Transverse colon (tissue), 4 donors: ENCODE measurements around the gene SMIM43.

Source experiments
- EP300 ChIP-seq: sonication (generic); formaldehyde crosslinking; IDR thresholded peaks from one replicate; pipeline ENCODE4 v1.6.1; 2017; ENCODE audit warnings: antibody characterized with exemption, low read depth
- POLR2AphosphoS5 ChIP-seq, 3 donors: sonication (generic); formaldehyde crosslinking; IDR thresholded peaks; one replicate each; pipeline ENCODE4 v1.6.1; 2016; ENCODE audit warnings: antibody characterized with exemption in 3 of 3
- TF ChIP-seq, protein P1 (sequence below), 5 experiments: fragments of 200-600 bp in 3 of 5; fragments of 450-650 bp in 2 of 5; sonication (generic) in 3 of 5; IDR thresholded peaks; 1 replicate in 2 of 5; 2 replicates in 3 of 5; pipeline ENCODE4 v1.5.1; 2016 to 2017; ENCODE audit warnings: antibody characterized with exemption in 5 of 5, inconsistent platforms in 3 of 5, mild to moderate bottlenecking in 2 of 5, moderate library complexity in 1 of 5

DNA sequence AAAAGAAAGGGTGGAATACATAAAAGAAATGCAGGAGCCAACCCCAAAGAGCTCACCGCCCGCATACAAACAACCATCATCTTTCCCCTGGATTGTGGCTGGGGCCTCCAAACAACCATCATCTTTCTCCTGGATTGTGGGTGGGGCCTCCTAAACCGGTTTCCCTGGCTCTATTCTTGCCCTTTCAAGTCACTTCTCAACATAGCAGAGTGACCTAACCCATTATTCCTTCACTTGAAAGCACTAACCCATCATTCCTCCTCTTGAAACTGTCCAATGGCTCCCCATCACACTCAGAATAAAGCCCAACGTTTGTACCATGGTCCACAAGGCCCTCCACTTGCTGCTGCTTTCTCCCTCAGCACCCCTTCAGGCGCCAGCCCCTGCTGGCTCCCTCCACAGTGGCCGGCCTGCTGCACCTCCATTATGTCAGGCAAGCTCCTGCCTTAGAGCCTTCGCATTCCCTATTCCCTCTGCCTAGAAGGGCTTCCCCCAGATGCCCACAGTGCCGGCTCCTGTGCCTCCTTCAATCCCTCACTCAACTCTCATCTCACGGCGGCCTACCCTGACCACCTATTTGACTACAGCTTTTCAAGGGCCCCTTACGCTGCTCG, 24.1 kb downstream of the SMIM43 start:
- TF ChIP-seq, protein P1, sequence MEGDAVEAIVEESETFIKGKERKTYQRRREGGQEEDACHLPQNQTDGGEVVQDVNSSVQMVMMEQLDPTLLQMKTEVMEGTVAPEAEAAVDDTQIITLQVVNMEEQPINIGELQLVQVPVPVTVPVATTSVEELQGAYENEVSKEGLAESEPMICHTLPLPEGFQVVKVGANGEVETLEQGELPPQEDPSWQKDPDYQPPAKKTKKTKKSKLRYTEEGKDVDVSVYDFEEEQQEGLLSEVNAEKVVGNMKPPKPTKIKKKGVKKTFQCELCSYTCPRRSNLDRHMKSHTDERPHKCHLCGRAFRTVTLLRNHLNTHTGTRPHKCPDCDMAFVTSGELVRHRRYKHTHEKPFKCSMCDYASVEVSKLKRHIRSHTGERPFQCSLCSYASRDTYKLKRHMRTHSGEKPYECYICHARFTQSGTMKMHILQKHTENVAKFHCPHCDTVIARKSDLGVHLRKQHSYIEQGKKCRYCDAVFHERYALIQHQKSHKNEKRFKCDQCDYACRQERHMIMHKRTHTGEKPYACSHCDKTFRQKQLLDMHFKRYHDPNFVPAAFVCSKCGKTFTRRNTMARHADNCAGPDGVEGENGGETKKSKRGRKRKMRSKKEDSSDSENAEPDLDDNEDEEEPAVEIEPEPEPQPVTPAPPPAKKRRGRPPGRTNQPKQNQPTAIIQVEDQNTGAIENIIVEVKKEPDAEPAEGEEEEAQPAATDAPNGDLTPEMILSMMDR (IDR thresholded peaks at IDR 0.05) = no peak
- TF ChIP-seq POLR2AphosphoS5 (IDR thresholded peaks at IDR 0.05) (no peak), EP300 (no peak)
